ACHN (cell line): ENCODE data around the gene ACTL10.
A peak's percentile ranks its signal among the peaks of the same experiment; 100 is the strongest.
"Not testable (repeated sequence)": the region's sequence is repeated elsewhere in the genome, so short reads cannot be mapped to it uniquely, and the experiment has no call there.

Source experiments
- DNase-seq: peaks from one replicate; pipeline ENCODE4 v3.0.0-alpha.2; 2015
- in situ Hi-C: cut with HindIII; loops from 2 replicates; pipeline ENCODE4 v1.10.0; 2017; ENCODE audit warnings: low sequenced_read_pairs, low pct_ligation_motif_present, low pct_unique_long_range_greater_than_20kb

The ACTL10 gene

GRCh38 chr20:33666293-33667244 lies at the start of gene ACTL10:
Gene ACTL10 (plus strand): TSS chr20:33666943. CDS start chr20:33667498, 555 bp downstream.
- DNase-seq = peak; percentile 98
- in situ Hi-C loops = no loop called here

DNA sequence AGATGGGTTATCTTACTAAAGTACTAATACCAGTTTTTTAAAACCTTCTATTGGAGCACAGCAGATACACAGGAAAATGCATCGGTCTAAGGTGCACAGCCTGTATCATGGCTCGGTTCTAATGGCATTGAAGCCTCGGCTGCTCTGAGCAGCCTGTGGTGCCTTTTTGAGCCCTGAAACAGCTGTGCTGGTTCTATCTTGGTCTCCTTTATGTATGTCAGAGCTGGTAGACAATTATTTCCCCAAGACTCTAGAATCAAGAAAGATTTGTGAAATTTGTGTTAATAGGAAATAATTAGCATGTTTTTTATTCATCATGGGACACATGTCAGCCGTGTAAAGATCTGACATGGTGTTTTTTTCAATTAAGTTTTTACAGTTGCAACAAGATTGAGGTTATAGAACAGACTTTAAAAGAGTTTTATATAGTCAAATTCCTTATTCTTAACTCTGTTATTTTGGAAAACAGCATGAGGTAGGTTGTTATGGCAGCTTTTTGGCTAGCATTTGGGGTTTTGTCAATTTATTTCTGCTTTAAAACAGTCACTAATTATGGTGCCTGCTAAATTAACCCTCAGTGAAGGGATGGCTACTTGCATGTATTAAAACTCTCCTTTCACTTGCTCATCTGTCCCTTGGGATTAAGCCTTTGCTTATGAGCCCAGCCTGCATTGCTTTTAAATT lies 44.9 kb upstream of the ACTL10 start:
- in situ Hi-C loops = no loop called here
- DNase-seq = no peak

DNA sequence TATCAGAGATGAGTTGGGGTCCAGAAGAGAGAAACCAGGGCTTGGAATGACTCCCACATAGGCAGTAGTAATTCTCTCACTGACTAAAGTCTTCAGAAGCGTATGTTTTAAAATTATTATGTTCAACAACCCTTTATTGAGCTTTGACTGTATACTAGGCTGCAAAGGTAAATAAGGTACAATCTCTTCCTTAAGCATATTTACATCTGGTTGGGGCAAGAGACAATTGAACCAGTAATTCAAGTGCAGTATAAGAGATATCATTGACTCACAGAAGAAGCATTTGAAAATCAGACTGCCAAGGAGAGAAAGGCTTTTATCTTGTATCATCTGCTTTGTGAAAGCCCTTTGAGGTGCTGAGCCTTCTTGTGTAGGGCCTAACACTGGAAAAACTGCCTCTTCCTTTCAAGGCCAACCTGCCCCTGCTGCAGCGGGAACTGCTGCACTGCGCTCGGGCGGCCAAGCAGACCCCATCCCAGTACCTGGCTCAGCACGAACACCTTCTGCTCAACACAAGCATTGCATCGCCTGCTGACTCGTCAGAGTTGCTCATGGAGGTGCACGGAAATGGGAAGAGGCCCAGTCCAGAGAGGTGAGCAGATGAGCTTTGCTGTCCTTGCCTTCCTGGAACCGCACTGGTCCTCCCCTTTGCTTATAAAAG lies 43.9 kb upstream of the ACTL10 start:
- in situ Hi-C loops = no loop called here
- DNase-seq = no peak

- no peak for DNase-seq
- in situ Hi-C loops = no loop called here
Measured at GRCh38 chr20:33624399-33624798, 42.3 kb upstream of the ACTL10 start.

- in situ Hi-C loops = no loop called here
- no peak for DNase-seq
Measured at GRCh38 chr20:33626190-33626589, 40.6 kb upstream of the ACTL10 start.

- DNase-seq = no peak
- in situ Hi-C loops = no loop called here
Measured at GRCh38 chr20:33627577-33628216, 39.0 kb upstream of the ACTL10 start.

GRCh38 chr20:33629533-33629932 lies 37.2 kb upstream of the ACTL10 start:
- no peak for DNase-seq
- in situ Hi-C loops = no loop called here

- no peak for DNase-seq
- in situ Hi-C loops = no loop called here
Measured at GRCh38 chr20:33629979-33630378, 36.8 kb upstream of the ACTL10 start.

DNA sequence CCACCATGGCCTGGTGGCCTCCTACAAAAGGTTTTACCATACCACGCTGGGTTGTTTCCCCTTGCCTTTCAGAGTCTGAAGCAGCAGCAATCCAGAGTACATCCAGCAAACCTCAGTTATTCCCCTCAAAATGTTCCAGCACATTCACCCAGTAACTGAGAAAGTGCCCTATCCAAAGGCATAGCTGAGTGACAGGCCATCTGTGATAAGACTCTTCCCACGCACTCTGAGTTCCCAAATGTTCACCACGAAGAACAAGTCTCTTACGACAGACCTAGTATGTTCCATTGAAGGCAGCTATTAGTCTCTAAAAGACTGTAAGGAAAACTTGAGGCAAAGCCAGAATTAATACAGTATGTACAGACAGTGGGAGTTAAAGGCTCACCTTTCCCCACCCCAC lies 36.2 kb upstream of the ACTL10 start:
- in situ Hi-C loops = no loop called here

GRCh38 chr20:33631910-33632309 lies 34.8 kb upstream of the ACTL10 start:
- DNase-seq, in situ Hi-C loops: not testable (repeated sequence)

More for the DNA sequence above, 36.2 kb upstream of the ACTL10 start:
- DNase-seq = no peak

DNA sequence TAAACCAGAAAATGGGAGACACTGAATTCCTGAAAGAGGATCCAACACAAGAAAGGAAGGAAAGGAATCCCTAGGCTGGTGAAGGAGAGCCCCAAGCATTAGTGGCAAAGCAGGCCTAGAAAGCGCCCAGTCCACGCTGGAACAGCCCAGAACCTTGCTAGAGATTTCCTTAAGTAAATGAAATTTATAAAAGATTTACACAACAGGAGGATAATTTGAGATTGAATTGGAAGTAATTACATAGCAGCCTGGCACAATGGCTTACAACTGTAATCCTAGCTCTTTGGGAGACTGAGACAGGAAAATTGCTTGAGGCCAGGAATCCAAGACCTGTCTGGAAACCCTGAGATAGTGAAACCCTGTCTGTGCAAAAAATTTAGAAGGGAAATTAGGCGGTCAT lies 31.4 kb upstream of the ACTL10 start:
- in situ Hi-C loops = no loop called here
- no peak for DNase-seq

DNA sequence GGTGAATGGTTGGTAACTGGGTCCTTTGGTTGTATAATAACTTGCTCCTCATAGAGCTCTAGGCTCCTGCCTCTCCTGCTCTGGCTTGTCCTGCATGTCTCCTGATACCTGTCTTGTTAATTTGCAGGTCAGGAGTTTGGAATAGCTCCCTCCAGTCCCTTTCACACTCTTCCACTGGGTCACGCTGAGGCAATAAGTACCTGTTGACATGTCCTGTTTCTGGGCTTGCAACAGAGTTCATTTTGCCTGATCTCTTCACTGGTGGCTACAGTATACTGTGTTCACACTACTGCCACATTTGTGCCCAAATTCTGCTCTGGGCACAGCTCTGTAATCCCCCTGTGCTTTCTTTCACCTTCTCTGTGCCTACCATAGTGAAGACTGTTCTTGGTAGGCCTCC lies 30.0 kb upstream of the ACTL10 start:
- in situ Hi-C loops = no loop called here
- no peak for DNase-seq

DNA sequence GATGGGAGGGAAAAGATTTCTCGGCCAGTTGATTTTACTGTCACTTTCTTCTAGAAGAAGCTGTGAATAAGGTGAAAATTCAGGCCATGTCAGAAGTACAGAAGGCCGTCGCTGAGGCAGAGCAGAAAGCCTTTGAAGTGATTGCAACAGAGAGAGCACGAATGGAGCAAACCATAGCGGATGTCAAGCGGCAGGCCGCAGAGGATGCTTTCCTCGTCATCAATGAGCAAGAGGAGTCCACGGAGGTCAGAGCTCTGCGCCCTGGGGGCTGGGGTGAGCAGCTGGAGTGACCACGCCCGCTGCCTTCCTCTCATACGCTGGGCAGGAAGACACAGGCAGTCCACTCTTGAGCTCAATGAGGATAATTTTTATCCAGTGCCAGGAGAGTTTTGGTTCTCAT lies 26.5 kb upstream of the ACTL10 start:
- no peak for DNase-seq
- in situ Hi-C loops = no loop called here

- in situ Hi-C loops = no loop called here
Measured at GRCh38 chr20:33644313-33645071, 22.3 kb upstream of the ACTL10 start.

DNA sequence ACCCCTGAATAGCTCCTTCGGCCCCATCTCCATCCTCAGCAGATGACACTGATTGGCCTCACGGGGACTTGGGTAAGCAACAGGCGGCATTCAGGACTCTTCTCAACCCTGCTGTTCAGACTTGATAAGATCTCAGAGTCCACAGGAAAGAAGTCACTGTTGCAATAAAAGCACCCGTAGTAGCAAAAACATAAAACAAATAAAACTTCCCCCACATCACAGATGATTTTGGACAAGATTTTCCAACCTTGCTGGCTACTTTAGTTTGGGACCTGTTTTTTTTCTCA lies 21.7 kb upstream of the ACTL10 start:
- in situ Hi-C loops = no loop called here
- no peak for DNase-seq

More at GRCh38 chr20:33644313-33645071, 22.3 kb upstream of the ACTL10 start:
- no peak for DNase-seq

DNA sequence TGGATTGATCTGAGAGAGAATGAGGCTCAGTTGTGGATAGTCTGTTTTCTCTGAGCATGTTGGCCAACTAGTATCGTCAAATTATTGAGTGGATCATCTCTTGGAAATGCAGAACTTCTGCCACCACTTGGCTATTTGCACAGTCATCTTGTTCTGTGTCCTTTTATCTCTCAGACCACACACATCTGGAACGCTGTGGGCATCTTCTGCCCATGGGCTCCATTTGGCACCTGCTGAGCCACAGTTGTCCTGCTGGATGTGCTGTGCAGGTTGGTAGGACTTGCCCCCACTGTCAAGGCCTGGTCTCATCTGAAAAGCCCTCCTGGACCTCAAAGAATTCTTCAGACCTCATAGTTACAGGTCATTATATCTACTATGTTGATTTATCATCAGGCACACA lies 21.3 kb upstream of the ACTL10 start:
- in situ Hi-C loops = no loop called here
- no peak for DNase-seq

GRCh38 chr20:33646191-33646590 lies 20.6 kb upstream of the ACTL10 start:
- in situ Hi-C loops = no loop called here
- DNase-seq = no peak

GRCh38 chr20:33646959-33647602 lies 19.7 kb upstream of the ACTL10 start:
- in situ Hi-C loops, DNase-seq: not testable (repeated sequence)
